Mesenteric fat pad (tissue), 1 donor: Measurements from ENCODE around the gene SGPP1. TPM values are rescaled to one million over a fixed set of nuclear protein-coding genes. Genes with fewer than 3 reads are reported as not detected.
"Not testable (repeated sequence)": the region's sequence is repeated elsewhere in the genome, so short reads cannot be mapped to it uniquely, and the experiment has no call there.

Experiments used
- DNase-seq: peaks from one replicate; pipeline ENCODE4 v3.0.0-alpha.2; 2020; ENCODE audit warnings: low spot score
- total RNA-seq: library from RNA; stranded (reverse); fragmentation: NEBNext Ultra II Directional; extraction: Animal tissue kit (Norgen Biotek cat#: 25700); gene quantifications from one replicate; pipeline ENCODE4 v1.2.1, GENCODE V29; 2021
- donor health status: DM: yes; HTN: yes; CAD: no.

Gene SGPP1
- total RNA-seq, 1 donor from 2014 or later = 20.2 TPM

- DNase-seq = no peak
These were observed 582 bp downstream of the SGPP1 start for GRCh38 chr14:63727231-63727735.

- DNase-seq = no peak
These were observed 1.4 kb downstream of the SGPP1 start for GRCh38 chr14:63726499-63726898.

- DNase-seq = no peak
These were observed 1.9 kb downstream of the SGPP1 start for GRCh38 chr14:63725786-63726460.

- no peak for DNase-seq
These were observed 10.2 kb downstream of the SGPP1 start for GRCh38 chr14:63717702-63718101.

GRCh38 chr14:63715360-63715759 lies 12.5 kb downstream of the SGPP1 start:
- no peak for DNase-seq

- DNase-seq = no peak
These were observed 14.1 kb downstream of the SGPP1 start for GRCh38 chr14:63713764-63714163.

- DNase-seq = no peak
These were observed 14.8 kb downstream of the SGPP1 start for GRCh38 chr14:63713058-63713457.

GRCh38 chr14:63712123-63712522 lies 15.7 kb downstream of the SGPP1 start:
- DNase-seq = no peak

- no peak for DNase-seq
These were observed 17.4 kb downstream of the SGPP1 start for GRCh38 chr14:63710497-63710896.

- no peak for DNase-seq
These were observed 18.3 kb downstream of the SGPP1 start for GRCh38 chr14:63709589-63709988.

- DNase-seq = no peak
These were observed 20.6 kb downstream of the SGPP1 start for GRCh38 chr14:63707216-63707615.

GRCh38 chr14:63705561-63706070 lies 22.2 kb downstream of the SGPP1 start:
- no peak for DNase-seq

- not testable (repeated sequence) for DNase-seq
These were observed 25.3 kb downstream of the SGPP1 start for GRCh38 chr14:63702530-63702929.

GRCh38 chr14:63701606-63702299 lies 26.1 kb downstream of the SGPP1 start:
- DNase-seq = no peak

- no peak for DNase-seq
These were observed 35.4 kb downstream of the SGPP1 start for GRCh38 chr14:63692310-63693020.

- DNase-seq = no peak
These were observed 38.7 kb downstream of the SGPP1 start for GRCh38 chr14:63689132-63689531.

GRCh38 chr14:63686926-63687325 lies 40.9 kb downstream of the SGPP1 start:
- DNase-seq = no peak

- no peak for DNase-seq
These were observed 42.5 kb downstream of the SGPP1 start for GRCh38 chr14:63685401-63685800.

- no peak for DNase-seq
These were observed 44.9 kb downstream of the SGPP1 start for GRCh38 chr14:63682727-63683593.

- DNase-seq = no peak
These were observed 49.3 kb downstream of the SGPP1 start for GRCh38 chr14:63678536-63678935.

- DNase-seq = no peak
These were observed 49.9 kb downstream of the SGPP1 start for GRCh38 chr14:63677891-63678379.
